Gastrocnemius medialis (tissue), 4 donors: ENCODE data around the gene ARID4A.

Experiments
- CTCF ChIP-seq, 5 experiments: fragments of 450-650 bp in 3 of 5; fragments of 200-600 bp in 2 of 5; sonication (generic) in 2 of 5; IDR thresholded peaks in 4 of 5; conservative IDR thresholded peaks in 1 of 5; 1 replicate in 4 of 5; 2 replicates in 1 of 5; pipeline ENCODE4 v1.5.1; 2016 to 2019; ENCODE audit warnings: antibody characterized with exemption in 5 of 5, mild to moderate bottlenecking in 3 of 5, moderate library complexity in 3 of 5
- POLR2A ChIP-seq, 2 donors: fragments of 450-650 bp; IDR thresholded peaks; one replicate each; pipeline ENCODE4 v1.6.1; 2017; ENCODE audit warnings: antibody characterized with exemption in 2 of 2, mild to moderate bottlenecking in 2 of 2, moderate library complexity in 2 of 2

DNA sequence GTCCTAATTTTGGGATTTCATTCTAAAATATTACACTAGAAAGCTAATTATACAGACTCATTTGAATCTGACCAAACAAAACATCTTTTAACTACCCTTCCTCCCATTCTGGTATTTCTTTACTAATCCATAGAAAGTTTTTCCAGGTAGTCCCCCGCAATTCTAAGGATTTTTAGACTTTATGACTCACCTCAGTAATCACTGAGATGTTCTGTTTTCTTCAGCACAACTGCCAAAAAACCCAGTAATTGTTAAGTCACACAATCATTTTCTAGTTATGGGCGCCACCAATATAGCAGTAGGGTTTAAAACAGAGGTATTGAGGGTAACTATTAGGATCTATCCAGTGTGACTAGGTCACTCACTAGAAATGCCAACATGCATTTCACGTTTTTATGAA lies 1.6 kb upstream of the ARID4A start:
- TF ChIP-seq CTCF (IDR thresholded peaks at IDR 0.05 in 4 of 5, conservative IDR thresholded peaks at IDR 0.05 in 1 of 5) (no peak), POLR2A (IDR thresholded peaks at IDR 0.05) (no peak)
